ENCODE data around the gene LCLAT1.

LCLAT1 gene

DNA sequence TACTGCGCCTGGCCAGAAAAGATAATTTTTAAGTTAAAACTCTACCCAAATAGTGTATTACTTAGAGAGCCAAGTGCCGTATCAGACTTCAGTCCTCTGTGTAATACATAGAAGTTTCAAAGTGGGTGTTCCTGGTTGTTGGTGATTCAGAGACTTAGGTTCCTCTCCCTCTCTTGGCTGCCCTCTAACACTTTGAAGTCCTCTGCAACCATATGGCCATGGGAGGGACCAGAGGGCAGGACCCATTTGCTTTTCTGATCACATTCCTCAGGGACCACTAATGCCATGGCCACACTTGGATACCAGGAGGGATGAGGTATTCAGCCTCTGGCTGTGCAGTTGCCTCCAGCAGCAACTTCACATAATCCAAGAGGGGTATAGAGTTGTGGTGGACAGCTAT lies 228.7 kb downstream of the LCLAT1 start:
- peak; percentile 66 for DNase-seq (ENCODE audit: low spot score)

- DNase-seq (ENCODE audit: low spot score), result no peak
These were observed 230.2 kb downstream of the LCLAT1 start for GRCh38 chr2:30677231-30677630.

DNA sequence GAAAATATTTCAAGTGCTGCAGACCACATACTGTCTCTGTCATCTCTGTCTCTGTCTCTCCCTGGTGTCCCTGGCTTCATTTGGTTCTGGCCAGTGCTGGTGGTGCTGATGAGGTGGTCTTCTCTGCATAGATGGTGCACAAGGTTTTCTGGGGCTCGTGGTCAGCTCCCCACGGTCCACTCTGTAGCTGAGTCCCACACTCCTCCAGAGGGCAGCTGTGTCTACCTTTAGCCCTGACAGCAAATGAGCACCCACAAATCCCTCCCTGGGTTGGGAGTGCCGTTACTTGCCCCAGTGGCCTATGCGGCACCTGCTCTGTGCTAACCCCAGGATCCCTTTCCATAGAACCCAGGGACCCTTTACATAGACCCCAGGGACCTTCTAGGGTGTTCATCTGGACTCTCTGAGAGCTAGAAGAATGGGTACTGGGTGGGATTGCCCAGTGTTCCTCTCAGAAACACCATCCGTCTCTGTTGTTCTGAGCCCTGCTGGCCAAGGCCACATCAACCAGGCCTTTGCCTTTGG lies 230.9 kb downstream of the LCLAT1 start:
- no peak for DNase-seq (ENCODE audit: low spot score)

DNA sequence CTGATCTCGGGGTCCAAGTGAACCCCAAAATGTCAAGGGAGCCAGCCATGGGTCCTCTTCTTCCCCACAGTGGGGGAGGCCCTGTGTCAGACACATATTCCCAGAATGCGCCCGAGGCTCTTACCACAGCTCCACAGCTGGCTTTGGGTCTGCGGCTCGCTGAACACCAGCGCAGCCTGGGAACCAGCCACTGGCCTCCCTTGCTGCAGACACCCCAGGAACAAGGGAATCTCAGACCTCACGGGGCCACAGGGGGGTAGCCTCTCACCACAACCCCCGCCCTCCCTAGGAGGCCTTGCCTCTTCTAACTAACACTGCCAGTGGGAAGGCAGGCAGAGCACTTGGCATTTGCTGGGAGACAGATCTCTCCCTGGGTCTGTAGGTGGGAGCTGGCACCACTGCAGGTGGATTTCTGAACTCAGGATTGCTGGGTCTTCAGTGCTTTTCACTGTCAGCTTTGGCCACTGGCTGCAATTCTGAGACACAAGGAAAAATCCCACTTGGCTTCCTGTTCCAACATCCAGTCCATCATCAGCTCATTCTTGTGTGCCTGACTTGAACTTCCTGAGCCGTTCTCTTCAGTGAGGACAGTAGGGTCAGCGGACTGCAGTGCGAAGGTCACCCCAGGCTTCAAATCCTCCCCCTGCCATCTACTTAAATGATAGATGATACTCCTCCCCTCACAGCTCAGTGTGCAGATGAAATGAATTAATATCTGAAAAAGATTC lies 231.5 kb downstream of the LCLAT1 start:
- DNase-seq (ENCODE audit: low spot score), result no peak

- peak; percentile 78 for DNase-seq (ENCODE audit: low spot score)
These were observed 232.5 kb downstream of the LCLAT1 start for GRCh38 chr2:30679426-30680088.

DNA sequence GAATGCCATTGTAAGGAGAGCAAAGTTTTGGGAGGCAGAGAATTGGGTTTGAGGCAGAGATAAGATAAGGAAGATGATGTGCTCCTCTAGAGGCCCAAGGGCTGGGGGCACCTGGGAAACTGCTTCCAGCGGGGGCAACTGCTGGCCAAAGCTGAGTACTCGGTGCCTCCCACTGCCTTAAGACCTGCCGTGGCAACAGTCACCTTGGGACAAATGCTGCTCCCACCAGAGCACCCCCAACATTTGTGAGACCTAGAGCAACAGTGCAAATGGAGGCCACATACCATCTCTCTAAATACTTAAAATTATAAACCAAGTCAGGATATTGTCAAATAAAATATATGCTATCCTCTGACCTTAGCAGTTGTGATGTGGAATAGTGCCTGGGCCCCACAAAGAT lies 233.1 kb downstream of the LCLAT1 start:
- DNase-seq (ENCODE audit: low spot score), result no peak

DNA sequence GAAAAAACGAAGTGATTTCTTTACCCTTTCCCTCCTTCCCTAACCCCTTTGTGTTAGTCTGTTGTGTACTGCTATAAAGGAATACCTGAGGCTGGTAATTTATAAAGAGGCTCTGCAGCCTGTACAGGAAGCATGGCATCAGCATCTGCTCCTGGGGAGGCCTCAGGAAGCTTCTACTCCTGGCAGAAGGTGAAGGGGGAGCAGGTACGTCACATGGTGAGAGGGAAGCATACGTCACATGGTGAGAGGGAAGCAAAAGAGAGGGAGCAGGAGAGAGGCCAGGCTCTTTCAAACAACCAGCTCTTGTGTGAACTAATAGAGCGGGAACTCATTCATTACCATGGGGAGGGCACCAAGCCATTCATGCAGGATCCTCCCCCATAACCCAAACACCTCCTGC lies 234.0 kb downstream of the LCLAT1 start:
- DNase-seq (ENCODE audit: low spot score), result no peak

GRCh38 chr2:30683236-30683956 lies 236.3 kb downstream of the LCLAT1 start:
- no peak for DNase-seq (ENCODE audit: low spot score)

GRCh38 chr2:30684026-30684425 lies 237.0 kb downstream of the LCLAT1 start:
- no peak for DNase-seq (ENCODE audit: low spot score)

DNA sequence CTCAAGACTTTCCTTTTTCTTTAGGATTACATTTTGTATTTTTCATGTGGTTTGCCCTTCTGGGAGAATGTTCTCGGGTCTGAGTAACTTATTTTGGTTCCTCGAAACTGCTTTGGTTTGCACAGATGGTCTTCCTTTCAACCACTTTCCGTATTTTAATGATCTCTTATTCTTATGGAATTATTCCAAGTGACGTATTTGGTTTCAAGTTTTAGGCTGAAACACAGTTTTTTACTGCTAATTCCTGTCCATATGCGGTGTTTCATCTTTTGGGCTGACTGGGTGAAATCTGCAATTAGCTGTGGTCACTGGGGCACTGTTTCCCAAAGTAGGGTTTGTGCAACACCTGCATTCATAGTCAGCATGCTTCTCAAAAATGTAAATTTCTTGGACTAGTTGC lies 237.5 kb downstream of the LCLAT1 start:
- DNase-seq (ENCODE audit: low spot score), result no peak

DNA sequence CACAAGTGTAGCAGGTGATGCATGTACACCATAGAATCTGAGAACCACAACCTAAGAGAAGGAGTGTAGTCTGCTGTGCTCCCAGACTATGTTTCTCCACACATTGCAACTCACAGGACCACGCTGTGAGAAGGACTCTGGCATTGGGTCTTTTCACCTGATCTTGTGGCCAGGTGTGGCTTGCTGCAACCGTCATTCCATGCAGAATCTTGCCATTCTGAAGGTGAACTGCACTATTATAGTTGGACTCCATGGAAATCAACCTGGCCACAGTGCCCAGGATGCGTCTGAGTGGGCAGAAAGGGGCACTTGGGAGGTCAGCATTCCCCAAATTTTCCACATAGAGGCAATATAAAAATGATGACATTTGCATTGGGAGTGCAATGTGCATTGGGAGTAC lies 237.9 kb downstream of the LCLAT1 start:
- peak; percentile 2 for DNase-seq (ENCODE audit: low spot score)

- no peak for DNase-seq (ENCODE audit: low spot score)
These were observed 239.0 kb downstream of the LCLAT1 start for GRCh38 chr2:30686000-30686399.

DNA sequence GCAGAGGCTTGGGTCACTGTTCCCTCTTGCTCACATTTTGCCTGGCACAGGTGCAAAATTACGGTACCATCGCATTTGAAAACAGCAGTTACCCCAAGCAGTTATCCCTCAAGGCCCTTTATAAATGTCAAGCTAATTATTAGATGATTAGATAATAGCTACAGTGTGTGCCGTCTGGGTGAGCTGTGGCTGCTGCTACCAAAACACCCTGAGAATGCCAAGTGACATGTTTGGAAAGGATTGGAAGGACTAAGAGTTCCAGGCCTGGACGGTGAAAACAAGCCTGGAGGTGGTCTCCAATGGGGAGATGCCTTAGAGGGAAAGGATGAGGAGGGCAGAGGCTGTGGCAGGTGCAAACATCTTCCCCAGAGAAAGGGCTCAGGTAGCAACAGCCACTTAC lies 239.6 kb downstream of the LCLAT1 start:
- DNase-seq (ENCODE audit: low spot score), result no peak

- DNase-seq (ENCODE audit: low spot score), result no peak
These were observed 241.9 kb downstream of the LCLAT1 start for GRCh38 chr2:30688956-30689401.

DNA sequence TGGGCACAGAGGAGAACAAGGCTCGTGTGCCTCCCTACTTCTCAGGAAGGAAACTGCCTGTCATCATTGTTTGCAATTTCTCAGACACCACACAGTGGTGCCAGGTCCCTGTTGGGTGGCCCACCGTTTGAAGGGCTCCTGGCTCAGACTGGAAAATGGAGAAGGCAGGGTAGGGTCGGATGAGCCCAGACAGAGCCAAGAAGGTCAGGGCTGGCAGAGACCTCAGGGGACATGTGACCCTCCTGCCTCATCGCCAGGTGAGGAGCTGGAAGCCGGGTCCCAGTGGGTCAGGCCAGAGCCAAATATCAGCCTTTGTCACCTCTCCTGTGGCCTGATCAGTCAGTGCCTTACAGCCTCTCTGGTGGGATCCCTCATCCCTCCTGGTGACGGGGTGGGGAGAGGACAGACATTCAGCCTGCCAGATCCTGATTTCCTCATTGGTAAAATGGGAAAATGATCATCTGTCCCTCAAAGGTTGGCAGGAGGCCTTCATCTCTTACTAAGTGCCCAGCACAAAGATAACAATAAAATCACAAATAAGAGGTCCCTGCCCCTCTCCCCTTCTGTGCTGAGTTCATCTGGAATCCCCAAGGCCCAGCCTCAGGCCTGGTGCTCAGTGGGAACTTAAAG lies 242.6 kb downstream of the LCLAT1 start:
- no peak for DNase-seq (ENCODE audit: low spot score)

DNA sequence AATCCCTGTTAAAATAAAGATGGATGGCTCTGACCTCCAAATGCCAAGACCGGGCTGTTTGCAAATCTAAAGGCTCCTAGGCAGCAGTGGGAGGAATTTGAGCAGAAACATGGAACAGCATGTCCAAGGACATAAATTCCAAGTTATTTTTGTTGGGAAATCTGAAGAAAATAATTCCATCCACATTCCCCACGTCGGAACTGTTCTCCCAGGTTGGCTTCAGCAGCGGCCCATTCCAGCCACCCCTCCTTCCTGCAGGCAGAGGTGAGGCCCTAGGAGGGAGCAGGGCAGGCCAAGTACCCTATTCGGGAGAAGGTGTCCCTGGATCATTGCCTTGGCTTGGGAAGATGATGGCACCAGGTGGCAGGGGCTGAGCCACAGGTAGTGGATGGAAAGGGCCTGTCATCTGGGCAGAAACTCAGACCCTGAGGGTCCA lies 243.1 kb downstream of the LCLAT1 start:
- no peak for DNase-seq (ENCODE audit: low spot score)

GRCh38 chr2:30691091-30691947 lies 244.3 kb downstream of the LCLAT1 start:
- no peak for DNase-seq (ENCODE audit: low spot score)

- DNase-seq (ENCODE audit: low spot score), result peak; percentile 57
These were observed 245.1 kb downstream of the LCLAT1 start for GRCh38 chr2:30691948-30692828.

DNA sequence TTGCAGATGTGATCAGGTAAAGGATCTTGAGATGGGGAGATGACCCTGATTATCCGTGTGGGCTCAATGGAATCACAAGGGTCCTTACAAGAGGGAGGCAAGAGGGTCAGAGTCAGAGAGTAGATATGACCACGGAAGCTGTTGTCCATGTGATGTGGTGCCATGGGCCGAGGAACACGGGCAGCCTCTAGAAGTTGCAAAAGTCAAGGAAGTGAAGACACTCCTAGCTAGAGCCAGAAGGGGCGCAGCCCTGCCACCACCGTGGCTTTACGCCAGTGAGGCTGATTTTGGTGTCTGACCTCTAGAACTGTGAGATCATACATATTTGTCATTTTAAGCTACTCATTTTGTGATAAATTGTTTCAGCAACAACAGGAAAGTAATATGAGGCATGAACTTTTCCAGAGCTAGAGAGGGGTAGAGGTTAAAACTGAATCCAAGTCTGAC lies 245.8 kb downstream of the LCLAT1 start:
- DNase-seq (ENCODE audit: low spot score), result no peak
